GM10266 (cell line): ENCODE results near the gene CD38.

Experiments
- DNase-seq: peaks from one replicate; pipeline ENCODE4 v3.0.0; 2012; ENCODE audit errors: extremely low spot score
- TF ChIP-seq, protein P1 (sequence below): IDR thresholded peaks from 2 replicates; pipeline ENCODE4 v1.5.1; 2012; ENCODE audit warnings: mild to moderate bottlenecking, low read depth; ENCODE audit not compliant: control insufficient read depth, insufficient read depth; ENCODE audit errors: missing control alignments

Gene CD38

GRCh38 chr4:15868826-15869413, 90.8 kb downstream of the CD38 start:
- TF ChIP-seq, protein P1, sequence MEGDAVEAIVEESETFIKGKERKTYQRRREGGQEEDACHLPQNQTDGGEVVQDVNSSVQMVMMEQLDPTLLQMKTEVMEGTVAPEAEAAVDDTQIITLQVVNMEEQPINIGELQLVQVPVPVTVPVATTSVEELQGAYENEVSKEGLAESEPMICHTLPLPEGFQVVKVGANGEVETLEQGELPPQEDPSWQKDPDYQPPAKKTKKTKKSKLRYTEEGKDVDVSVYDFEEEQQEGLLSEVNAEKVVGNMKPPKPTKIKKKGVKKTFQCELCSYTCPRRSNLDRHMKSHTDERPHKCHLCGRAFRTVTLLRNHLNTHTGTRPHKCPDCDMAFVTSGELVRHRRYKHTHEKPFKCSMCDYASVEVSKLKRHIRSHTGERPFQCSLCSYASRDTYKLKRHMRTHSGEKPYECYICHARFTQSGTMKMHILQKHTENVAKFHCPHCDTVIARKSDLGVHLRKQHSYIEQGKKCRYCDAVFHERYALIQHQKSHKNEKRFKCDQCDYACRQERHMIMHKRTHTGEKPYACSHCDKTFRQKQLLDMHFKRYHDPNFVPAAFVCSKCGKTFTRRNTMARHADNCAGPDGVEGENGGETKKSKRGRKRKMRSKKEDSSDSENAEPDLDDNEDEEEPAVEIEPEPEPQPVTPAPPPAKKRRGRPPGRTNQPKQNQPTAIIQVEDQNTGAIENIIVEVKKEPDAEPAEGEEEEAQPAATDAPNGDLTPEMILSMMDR = no peak
- no peak for DNase-seq

DNA sequence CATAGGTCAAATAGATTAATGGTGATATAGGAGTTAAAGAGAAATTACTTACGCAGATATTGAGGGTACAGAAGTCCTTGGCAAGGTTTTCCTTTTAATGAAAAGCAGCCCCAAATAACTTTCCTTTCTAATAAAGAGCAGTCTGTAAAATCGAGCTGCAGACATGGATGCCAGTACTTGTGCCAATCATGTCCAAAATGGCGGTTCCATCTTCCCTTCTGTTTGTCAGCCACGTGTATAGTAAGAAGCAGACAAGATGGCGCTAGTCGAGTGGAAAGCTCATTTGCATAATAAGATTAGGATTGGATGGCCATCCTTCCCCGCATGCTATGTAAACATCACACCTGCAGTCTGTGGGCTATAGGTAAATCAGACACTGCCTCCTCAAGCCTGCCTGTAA, 92.0 kb downstream of the CD38 start:
- TF ChIP-seq, protein P1 = no peak
- DNase-seq = no peak

DNA sequence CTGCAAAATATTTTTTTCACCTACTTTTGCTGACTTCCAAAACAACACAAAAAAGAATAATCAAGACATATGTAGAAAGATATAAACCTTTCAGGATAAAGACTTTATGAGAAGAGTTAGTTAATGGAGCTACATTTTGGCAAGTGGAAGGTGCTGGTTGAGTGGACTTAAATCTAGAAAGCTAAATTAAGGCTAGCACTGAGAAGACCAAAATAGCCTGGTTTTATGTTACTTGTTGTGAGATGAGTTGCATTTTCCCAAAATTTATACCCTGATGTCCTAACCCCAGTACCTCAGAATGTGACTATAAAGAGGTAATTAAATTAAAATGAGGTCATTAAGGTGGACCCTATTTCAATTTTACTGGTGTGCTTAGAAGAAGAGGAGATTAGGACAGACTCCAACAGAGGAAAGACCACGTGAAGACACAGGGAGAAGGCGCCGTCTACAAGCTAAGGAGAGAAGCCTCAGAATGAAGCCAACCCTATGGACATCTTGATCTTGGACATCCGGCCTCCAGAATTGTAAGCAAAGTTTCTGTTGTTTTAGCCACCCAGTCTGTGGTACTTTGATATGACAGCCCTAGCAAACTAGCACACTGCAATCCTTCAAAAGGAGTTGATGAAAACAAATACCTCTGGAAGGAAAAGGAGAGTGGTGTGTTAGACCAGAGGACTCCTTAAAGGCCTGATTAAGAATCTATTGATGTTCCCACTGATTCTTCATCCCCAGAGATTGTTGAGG, 93.0 kb downstream of the CD38 start:
- TF ChIP-seq, protein P1 = no peak
- no peak for DNase-seq

- TF ChIP-seq, protein P1 = no peak
- DNase-seq = no peak
Observed at GRCh38 chr4:15873117-15873516, 95.0 kb downstream of the CD38 start.

GRCh38 chr4:15874671-15875070, 96.5 kb downstream of the CD38 start:
- TF ChIP-seq, protein P1 = no peak
- DNase-seq = no peak

DNA sequence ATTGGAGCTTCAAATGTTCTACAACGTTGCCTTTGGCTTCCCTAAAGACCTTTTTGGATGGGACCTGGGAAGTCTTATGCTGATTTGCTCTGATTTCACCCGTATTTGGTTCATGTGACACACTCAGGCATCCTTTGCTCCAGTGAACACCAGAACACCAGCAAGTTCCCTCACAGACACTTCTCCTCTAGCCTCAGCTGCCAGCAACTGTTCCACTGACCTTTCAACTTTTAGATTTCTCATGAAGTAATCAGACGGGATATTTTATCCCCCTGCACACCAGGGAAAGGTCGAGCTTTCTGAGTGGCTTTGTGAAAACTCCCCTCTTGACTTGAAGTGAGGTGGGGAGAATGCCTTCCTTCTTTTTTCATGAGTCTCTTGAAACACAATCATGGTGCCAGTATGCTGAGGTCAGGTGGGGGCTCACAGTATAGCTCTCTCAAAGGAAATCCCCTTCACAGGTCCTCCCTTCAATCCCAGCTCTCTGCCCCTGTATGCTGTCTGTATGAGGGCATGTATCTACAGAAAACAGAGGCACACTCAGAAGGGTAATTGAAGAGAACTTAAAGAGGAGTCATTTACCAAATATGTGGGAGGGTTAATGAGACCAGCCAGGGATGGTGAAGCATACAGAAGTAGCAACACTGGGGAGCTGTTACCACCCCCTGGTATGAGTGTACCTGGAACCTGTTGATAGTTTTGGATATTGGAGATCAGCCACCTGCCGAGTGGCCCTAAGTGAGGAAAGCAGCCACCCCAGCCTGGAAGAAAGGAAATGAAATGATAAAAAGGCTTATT, 97.7 kb downstream of the CD38 start:
- DNase-seq = no peak
- TF ChIP-seq, protein P1 = no peak

DNA sequence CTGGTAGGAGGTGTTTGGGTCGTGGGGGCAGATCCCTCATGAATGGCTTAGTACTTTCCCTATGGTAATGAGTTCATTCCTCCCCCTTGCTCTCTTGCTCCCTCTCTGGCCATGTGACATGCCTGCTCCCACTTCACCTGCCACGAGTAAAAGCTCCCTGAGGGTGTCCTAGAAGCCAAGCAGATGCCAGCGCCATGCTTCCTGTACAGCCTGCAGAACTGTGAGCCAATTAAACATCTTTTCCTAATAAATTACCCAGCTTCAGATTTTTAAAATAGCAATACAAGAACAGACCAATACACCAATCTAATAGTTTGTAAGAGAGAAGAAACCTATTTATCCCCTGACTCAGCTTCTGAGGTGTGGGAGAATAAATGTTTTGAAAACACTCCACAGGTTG, 99.9 kb downstream of the CD38 start:
- TF ChIP-seq, protein P1 = no peak
- no peak for DNase-seq
